ENCODE measurements around the gene TECPR2. TPM values are rescaled to one million over a fixed set of nuclear protein-coding genes. Genes with fewer than 3 reads are reported as not detected.

TECPR2 gene
- total and polyA plus RNA-seq, 2 experiments from 2014 or later: 9.5 to 20.1 TPM

DNA sequence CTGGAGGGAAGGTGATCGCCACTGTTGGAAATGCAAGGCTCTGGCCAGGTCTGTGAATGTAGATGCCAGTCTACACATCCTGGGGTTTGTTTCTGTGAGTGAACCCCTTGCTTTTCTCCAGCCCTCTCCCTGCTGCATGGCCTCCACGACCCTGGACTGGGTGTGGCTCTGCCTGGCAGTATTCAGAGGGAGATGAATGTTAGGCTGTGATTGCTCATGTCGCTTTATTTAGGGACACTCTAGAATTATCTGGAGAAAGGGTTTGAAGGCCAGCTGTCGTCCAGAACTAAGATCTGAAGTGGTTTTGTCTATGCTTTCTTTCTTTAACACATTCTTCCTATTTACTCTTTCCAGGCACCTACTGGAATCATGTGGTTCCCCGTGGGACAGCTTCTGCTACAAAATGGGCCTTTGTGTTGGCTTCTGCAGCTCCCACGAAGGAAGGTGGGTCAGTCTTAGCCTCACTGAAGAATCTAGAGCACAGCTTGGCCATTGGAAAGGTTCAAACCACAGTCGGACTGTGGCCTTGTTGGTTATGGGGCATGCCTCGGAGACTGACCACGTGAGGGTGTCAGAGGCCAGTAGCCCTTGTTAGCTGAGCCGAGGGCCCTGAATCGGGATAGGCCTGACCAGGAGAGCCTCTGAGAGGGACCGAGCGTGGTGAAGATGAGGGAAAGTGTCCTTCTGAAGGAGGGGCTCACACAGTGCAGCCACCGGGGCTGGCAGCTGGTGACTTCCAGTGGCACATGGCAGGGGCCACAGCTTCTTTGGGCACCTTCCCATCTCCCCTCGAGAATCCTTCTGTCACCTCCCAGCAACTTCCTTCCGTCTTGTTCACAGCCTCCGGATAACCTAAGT lies 87.7 kb downstream of the TECPR2 start:
- H3K27me3 ChIP-seq: no peaks in the 10 kb centered on the region
- H3K4me3 ChIP-seq: no peak overlapping the region
- 92% methylated on average over 17 of the region's 17 CpGs for WGBS (ENCODE audit: low lambda C conversion rate, missing lambda C conversion rate)
- H3K79me2 ChIP-seq: no peaks in the 10 kb centered on the region
- no peaks in the 10 kb centered on the region for H3K9me2 ChIP-seq (replicated peaks; ENCODE audit: insufficient read depth)
- TF ChIP-seq EZH2 (IDR thresholded peaks at IDR 0.05; ENCODE audit: borderline replicate concordance): no peak
- no peak overlapping the region for H3K27ac ChIP-seq
- no peaks in the 10 kb centered on the region for H3K36me3 ChIP-seq (replicated peaks; ENCODE audit: insufficient read depth, low read depth)
- H4K20me1 ChIP-seq (ENCODE audit: insufficient read depth, poor library complexity, severe bottlenecking): no peaks in the 10 kb centered on the region
- no peaks in the 10 kb centered on the region for H3K9me3 ChIP-seq (ENCODE audit: low read depth)
- no peak overlapping the region for H2AFZ ChIP-seq
- DNase-seq (ENCODE audit: low spot score): no peak
- no peaks in the 10 kb centered on the region for H3K4me1 ChIP-seq (ENCODE audit: insufficient read depth)
- H3K4me2 ChIP-seq: no peak overlapping the region

DNA sequence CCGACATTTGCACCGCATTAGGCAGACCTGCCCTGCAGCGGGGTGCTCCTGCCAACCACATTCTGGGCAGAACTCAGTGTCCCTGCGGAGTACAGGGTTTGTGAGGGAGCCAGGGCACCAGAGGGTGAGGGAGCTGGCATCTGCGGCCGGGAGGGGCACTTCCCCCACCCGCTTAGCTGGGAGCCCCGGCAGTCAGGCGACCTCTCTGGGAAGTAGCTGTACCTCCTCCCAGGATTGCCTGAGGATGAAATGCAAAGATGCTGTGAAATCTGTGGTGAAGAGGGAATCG lies 88.3 kb downstream of the TECPR2 start:
- H2AFZ ChIP-seq: no peak overlapping the region
- TF ChIP-seq EZH2phosphoT487 (IDR thresholded peaks at IDR 0.05; ENCODE audit: low read depth, severe bottlenecking, unreplicated experiment) (no peak), EZH2 (IDR thresholded peaks at IDR 0.05; ENCODE audit: borderline replicate concordance) (no peak)
- TF ChIP-seq, protein P1, sequence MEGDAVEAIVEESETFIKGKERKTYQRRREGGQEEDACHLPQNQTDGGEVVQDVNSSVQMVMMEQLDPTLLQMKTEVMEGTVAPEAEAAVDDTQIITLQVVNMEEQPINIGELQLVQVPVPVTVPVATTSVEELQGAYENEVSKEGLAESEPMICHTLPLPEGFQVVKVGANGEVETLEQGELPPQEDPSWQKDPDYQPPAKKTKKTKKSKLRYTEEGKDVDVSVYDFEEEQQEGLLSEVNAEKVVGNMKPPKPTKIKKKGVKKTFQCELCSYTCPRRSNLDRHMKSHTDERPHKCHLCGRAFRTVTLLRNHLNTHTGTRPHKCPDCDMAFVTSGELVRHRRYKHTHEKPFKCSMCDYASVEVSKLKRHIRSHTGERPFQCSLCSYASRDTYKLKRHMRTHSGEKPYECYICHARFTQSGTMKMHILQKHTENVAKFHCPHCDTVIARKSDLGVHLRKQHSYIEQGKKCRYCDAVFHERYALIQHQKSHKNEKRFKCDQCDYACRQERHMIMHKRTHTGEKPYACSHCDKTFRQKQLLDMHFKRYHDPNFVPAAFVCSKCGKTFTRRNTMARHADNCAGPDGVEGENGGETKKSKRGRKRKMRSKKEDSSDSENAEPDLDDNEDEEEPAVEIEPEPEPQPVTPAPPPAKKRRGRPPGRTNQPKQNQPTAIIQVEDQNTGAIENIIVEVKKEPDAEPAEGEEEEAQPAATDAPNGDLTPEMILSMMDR (IDR thresholded peaks at IDR 0.05; ENCODE audit: poor library complexity): no peak
- no peaks in the 10 kb centered on the region for H3K79me2 ChIP-seq
- no peaks in the 10 kb centered on the region for H4K20me1 ChIP-seq (ENCODE audit: insufficient read depth, poor library complexity, severe bottlenecking)
- H3K4me3 ChIP-seq: no peak overlapping the region
- H3K27me3 ChIP-seq: no peaks in the 10 kb centered on the region
- H3K27ac ChIP-seq: no peak overlapping the region
- H3K4me2 ChIP-seq: no peak overlapping the region
- DNase-seq (ENCODE audit: low spot score): no peak
- WGBS (ENCODE audit: low lambda C conversion rate, missing lambda C conversion rate): 96% methylated on average over 10 of the region's 10 CpGs
- H3K9me2 ChIP-seq (replicated peaks; ENCODE audit: insufficient read depth): no peaks in the 10 kb centered on the region
- H3K36me3 ChIP-seq (replicated peaks; ENCODE audit: insufficient read depth, low read depth): no peaks in the 10 kb centered on the region
- no peaks in the 10 kb centered on the region for H3K9me3 ChIP-seq (ENCODE audit: low read depth)
- H3K4me1 ChIP-seq (ENCODE audit: insufficient read depth): no peaks in the 10 kb centered on the region

DNA sequence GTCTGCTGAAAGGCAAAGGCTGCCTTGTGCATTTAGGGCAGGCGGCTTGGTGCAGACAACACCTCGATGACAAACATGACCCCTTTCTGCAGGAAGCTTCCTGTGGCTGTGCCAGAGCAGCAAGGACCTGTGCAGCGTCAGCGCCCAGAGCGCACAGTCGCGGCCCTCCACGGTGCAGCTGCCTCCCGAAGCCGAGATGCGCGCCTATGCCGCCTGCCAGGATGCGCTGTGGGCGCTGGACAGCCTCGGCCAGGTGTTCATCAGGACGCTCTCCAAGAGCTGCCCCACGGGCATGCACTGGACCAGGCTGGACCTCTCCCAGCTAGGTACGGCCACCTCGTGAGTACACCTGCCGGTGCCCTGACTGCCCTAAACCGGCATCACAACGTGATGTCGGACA lies 89.6 kb downstream of the TECPR2 start:
- Histone ChIP-seq H3K4me1 (ENCODE audit: insufficient read depth) (no peaks in the 10 kb centered on the region), H3K79me2 (no peaks in the 10 kb centered on the region), H3K27me3 (no peaks in the 10 kb centered on the region), H3K36me3 (replicated peaks; ENCODE audit: insufficient read depth, low read depth) (no peaks in the 10 kb centered on the region), H3K27ac (no peak overlapping the region), H3K9me2 (replicated peaks; ENCODE audit: insufficient read depth) (no peaks in the 10 kb centered on the region), H3K9me3 (ENCODE audit: low read depth) (no peaks in the 10 kb centered on the region), H3K4me3 (no peak overlapping the region), H3K4me2 (no peak overlapping the region), H2AFZ (no peak overlapping the region), H4K20me1 (ENCODE audit: insufficient read depth, poor library complexity, severe bottlenecking) (no peaks in the 10 kb centered on the region)
- no peak for DNase-seq (ENCODE audit: low spot score)
- WGBS (ENCODE audit: low lambda C conversion rate, missing lambda C conversion rate): 97% methylated on average over 24 of the region's 24 CpGs
- TF ChIP-seq, protein P1 (IDR thresholded peaks at IDR 0.05; ENCODE audit: poor library complexity): no peak
- TF ChIP-seq EZH2 (IDR thresholded peaks at IDR 0.05; ENCODE audit: borderline replicate concordance): no peak
- no peak for TF ChIP-seq EZH2phosphoT487 (IDR thresholded peaks at IDR 0.05; ENCODE audit: low read depth, severe bottlenecking, unreplicated experiment)

DNA sequence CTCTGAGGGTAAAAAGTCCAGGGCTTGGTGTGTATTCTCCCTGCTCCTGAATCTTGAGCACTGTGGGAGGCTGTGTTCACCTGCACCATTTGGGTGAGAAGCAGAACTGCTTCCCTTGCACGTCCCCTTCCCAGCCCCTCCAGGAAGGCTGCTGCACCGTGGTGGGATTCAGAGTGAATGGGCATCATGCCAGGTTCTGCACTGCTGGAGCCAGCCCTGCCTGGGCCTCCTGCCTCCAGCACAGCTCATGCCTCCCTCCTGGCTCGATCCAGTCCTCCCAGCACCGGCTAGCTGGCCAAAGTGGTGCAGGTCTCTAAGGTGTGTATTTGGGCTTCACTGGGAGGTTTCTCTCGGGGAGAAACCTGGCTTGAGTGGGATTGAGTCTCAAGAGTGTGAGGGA lies 92.0 kb downstream of the TECPR2 start:
- Histone ChIP-seq H3K79me2 (no peaks in the 10 kb centered on the region), H3K9me2 (replicated peaks; ENCODE audit: insufficient read depth) (no peaks in the 10 kb centered on the region), H3K4me2 (no peak overlapping the region), H4K20me1 (ENCODE audit: insufficient read depth, poor library complexity, severe bottlenecking) (no peaks in the 10 kb centered on the region), H3K27ac (no peak overlapping the region), H3K36me3 (replicated peaks; ENCODE audit: insufficient read depth, low read depth) (no peaks in the 10 kb centered on the region), H3K27me3 (no peaks in the 10 kb centered on the region), H3K4me3 (no peak overlapping the region), H3K4me1 (ENCODE audit: insufficient read depth) (no peaks in the 10 kb centered on the region), H2AFZ (no peak overlapping the region), H3K9me3 (ENCODE audit: low read depth) (no peaks in the 10 kb centered on the region)
- WGBS (ENCODE audit: low lambda C conversion rate, missing lambda C conversion rate): 89% methylated on average over 5 of the region's 5 CpGs
- TF ChIP-seq EZH2phosphoT487 (IDR thresholded peaks at IDR 0.05; ENCODE audit: low read depth, severe bottlenecking, unreplicated experiment): no peak
- TF ChIP-seq, protein P1 (IDR thresholded peaks at IDR 0.05; ENCODE audit: poor library complexity): no peak
- TF ChIP-seq EZH2 (IDR thresholded peaks at IDR 0.05; ENCODE audit: borderline replicate concordance): no peak
- no peak for DNase-seq (ENCODE audit: low spot score)
